GM18526 (cell line): ENCODE measurements around the gene PCDHGA9.
"Not testable (repeated sequence)": the region's sequence is repeated elsewhere in the genome, so short reads cannot be mapped to it uniquely, and the experiment has no call there.

Experiments
- POLR2A ChIP-seq: IDR thresholded peaks from 3 replicates; pipeline ENCODE4 v1.6.1; 2011; ENCODE audit not compliant: insufficient read length; ENCODE audit errors: extremely low read depth

Gene PCDHGA9

DNA sequence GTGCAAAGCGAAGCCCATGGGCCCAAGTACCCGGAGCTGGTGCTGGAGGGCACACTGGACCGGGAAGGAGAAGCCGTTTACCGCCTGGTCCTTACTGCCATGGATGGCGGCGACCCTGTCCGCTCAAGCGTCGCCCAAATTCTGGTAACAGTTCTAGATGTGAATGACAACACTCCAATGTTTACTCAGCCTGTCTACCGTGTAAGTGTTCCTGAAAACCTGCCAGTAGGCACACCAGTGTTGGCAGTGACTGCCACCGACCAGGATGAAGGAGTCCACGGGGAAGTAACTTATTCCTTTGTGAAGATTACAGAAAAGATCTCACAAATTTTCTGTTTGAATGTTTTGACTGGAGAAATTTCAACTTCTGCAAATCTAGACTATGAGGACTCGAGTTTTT, 28.0 kb upstream of the PCDHGA9 start:
- no peak for TF ChIP-seq POLR2A

DNA sequence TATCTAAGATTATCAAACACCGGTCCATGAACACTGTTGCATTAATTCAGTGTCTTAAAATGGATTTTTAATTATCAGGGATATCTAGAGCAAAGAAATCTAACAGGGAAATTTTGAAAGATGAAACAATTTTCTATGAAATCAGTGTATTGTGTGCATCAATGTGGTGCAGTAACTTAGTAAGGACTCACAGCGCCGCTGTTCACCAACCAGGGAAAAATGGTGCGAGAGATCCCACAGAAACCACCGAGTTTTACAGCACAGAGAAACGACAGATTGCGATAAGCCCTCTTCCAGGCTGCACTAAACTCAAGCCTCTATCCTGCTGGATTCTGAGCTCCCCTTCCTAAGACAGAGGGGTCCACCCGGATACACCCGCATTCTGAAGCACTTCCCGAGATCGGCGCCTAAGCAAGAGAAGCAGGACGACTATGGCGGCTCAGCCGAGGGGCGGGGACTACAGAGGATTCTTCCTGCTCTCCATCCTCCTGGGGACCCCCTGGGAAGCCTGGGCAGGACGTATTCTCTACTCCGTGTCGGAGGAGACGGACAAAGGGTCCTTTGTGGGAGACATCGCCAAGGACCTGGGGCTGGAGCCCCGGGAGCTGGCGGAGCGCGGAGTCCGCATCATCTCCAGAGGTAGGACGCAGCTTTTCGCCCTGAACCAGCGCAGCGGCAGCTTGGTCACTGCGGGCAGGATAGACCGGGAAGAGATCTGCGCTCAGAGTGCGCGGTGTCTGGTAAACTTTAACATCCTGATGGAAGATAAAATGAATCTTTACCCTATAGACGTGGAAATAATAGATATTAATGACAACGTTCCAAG, 19.9 kb upstream of the PCDHGA9 start, which contains the start of gene PCDHGA7:
PCDHGA7 (plus strand) TSS at position 274 of the 826 bp plus-strand sequence; CDS start at position 432, 158 bp downstream.
- TF ChIP-seq POLR2A: no peak

DNA sequence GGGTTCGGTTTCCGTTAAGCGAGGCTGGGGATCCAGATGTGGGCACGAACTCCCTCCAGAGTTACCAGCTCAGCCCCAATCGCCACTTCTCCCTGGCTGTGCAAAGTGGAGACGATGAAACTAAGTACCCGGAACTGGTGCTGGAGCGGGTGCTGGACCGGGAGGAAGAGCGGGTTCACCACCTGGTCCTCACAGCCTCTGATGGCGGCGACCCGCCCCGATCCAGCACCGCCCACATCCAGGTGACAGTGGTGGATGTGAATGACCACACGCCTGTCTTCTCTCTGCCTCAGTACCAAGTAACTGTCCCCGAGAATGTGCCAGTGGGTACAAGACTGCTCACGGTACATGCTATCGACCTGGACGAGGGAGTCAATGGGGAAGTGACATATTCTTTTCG, 19.2 kb upstream of the PCDHGA9 start:
- TF ChIP-seq POLR2A: no peak

DNA sequence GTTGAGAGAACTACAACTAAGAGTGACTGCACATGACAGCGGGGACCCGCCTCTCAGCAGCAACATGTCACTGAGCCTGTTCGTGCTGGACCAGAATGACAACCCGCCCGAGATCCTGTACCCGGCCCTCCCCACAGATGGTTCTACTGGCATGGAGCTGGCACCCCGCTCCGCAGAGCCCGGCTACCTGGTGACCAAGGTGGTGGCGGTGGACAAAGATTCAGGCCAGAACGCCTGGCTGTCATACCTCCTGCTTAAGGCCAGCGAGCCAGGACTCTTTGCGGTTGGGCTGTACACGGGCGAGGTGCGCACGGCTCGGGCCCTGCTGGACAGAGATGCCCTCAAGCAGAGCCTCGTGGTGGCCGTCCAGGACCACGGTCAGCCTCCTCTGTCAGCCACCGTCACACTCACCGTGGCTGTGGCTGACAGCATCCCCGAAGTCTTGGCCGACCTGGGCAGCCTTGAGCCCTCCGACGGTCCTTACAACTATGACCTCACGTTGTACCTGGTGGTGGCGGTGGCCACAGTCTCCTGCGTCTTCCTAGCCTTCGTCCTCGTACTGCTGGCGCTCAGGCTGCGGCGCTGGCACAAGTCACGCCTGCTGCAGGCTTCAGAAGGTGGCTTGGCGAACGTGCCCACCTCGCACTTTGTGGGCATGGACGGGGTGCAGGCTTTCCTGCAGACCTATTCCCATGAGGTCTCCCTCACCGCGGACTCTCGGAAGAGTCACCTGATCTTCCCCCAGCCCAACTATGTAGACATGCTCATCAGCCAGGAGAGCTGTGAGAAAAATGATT, 17.9 kb upstream of the PCDHGA9 start:
- no peak for TF ChIP-seq POLR2A

DNA sequence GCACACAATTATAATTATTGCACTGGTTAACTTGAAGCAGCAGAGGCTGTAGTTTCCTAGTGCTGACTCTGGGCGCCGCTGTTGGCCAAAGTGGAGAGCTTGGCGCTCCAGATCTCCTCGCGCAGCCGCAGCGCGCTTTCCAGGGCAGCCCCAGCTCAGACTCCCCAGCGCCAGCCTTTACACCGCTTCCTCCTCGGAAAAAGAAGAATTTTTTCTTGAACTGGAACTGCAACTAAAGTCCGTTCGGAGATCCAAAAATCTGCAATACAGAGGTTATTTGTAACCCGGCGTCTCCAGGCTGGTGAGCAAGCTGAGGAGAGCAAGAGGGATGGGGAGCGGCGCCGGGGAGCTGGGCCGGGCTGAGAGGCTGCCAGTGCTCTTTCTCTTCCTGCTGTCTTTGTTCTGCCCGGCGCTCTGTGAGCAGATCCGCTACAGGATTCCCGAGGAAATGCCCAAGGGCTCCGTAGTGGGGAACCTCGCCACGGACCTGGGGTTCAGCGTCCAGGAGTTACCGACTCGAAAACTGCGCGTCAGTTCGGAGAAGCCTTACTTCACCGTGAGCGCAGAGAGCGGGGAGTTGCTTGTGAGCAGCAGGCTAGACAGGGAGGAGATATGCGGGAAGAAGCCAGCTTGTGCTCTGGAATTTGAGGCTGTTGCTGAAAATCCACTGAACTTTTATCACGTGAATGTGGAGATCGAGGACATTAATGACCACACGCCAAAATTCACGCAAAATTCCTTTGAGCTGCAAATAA, 14.8 kb upstream of the PCDHGA9 start, which contains the start of gene PCDHGB4:
PCDHGB4 (plus strand) TSS at position 142 of the 755 bp plus-strand sequence; CDS start at position 329, 187 bp downstream.
- not testable (repeated sequence) for TF ChIP-seq POLR2A

DNA sequence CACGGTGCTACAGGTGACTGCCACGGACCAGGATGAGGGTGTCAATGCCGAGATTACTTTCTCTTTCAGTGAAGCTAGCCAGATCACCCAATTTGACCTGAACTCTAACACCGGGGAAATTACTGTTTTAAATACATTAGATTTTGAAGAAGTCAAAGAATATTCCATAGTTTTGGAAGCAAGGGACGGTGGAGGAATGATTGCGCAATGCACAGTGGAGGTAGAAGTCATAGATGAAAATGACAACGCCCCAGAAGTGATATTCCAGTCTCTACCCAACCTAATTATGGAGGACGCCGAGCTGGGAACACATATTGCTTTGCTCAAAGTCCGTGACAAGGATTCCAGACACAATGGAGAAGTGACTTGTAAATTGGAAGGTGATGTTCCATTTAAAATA, 13.9 kb upstream of the PCDHGA9 start:
- TF ChIP-seq POLR2A: no peak

DNA sequence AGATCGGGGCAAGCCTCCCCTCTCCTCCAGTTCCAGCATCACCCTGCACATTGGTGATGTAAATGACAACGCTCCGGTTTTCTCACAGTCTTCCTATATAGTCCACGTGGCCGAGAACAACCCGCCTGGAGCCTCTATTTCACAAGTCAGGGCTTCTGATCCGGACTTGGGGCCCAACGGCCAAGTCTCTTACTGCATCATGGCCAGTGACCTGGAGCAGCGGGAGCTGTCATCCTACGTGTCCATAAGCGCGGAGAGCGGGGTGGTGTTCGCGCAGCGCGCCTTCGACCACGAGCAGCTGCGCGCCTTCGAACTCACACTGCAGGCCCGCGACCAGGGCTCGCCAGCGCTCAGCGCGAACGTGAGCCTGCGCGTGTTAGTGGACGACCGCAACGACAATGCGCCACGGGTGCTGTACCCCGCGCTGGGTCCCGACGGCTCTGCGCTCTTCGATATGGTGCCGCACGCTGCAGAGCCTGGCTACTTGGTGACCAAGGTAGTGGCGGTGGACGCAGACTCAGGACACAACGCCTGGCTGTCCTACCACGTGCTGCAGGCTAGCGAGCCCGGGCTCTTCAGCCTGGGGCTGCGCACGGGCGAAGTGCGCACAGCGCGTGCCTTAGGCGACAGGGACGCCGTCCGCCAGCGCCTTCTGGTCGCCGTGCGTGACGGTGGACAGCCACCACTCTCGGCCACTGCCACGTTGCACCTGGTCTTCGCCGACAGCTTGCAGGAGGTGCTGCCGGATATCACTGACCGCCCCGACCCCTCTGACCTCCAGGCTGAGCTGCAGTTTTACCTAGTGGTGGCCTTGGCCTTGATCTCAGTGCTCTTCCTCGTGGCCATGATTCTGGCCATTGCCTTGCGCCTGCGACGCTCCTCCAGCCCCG, 13.2 kb upstream of the PCDHGA9 start:
- TF ChIP-seq POLR2A: no peak

DNA sequence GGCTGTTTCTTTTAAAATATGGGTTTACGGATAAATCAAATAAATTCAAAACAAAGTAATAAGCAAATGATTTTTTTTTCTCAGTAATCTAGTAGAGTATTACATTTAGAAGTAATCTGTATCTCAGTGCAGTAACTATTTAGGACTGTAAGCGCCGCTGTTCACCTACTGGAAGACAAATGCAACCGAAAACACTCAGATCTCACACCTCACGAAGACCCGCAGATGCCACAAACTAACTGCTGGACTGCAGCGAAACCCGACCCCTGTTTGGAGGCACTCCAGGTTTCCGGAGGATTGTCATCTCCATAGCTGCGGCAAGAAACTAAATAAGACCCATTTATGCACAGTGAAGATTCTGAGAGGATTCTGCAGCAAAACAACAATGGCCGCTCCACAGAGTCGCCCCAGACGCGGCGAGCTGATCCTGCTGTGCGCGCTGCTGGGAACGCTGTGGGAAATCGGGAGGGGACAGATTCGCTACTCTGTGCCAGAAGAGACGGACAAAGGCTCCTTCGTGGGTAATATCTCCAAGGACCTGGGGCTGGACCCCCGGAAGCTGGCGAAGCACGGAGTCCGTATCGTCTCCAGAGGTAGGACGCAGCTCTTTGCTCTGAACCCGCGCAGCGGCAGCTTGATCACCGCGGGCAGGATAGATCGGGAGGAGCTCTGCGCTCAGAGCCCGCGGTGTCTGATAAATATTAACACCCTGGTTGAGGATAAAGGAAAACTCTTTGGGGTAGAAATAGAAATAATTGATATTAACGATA, 10.0 kb upstream of the PCDHGA9 start, which contains the start of gene PCDHGA8:
PCDHGA8 (plus strand) TSS at position 205 of the 770 bp plus-strand sequence; CDS start at position 386, 181 bp downstream.
- TF ChIP-seq POLR2A: no peak

DNA sequence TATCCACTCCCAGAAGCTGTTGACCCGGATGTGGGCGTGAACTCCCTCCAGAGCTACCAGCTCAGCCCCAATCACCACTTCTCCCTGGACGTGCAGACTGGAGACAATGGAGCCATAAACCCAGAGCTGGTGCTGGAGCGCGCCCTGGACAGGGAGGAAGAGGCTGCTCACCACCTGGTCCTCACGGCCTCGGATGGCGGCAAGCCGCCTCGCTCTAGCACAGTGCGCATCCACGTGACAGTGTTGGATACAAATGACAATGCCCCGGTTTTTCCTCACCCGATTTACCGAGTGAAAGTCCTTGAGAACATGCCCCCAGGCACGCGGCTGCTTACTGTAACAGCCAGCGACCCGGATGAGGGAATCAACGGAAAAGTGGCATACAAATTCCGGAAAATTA, 9.3 kb upstream of the PCDHGA9 start:
- TF ChIP-seq POLR2A: no peak

DNA sequence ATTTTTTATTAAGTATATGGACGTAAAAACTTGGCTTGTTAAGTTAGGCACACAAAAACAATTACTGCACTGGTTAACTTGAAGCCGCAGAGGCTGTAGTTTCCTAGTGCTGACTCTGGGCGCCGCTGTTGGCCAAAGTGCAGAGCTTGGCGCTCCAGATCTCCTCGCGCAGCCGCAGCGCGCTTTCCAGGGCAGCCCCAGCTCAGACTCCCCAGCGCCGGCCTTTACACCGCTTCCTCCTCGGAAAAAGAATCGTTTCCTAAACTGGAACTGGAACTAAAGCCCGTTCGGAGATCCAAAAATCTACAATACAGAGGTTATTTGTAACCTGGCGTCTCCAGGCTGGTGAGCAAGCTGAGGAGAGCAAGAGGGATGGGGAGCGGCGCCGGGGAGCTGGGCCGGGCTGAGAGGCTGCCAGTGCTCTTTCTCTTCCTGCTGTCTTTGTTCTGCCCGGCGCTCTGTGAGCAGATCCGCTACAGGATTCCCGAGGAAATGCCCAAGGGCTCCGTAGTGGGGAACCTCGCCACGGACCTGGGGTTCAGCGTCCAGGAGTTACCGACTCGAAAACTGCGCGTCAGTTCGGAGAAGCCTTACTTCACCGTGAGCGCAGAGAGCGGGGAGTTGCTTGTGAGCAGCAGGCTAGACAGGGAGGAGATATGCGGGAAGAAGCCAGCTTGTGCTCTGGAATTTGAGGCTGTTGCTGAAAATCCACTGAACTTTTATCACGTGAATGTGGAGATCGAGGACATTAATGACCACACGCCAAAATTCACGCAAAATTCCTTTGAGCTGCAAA, 4.6 kb upstream of the PCDHGA9 start, which contains the start of gene PCDHGB5:
PCDHGB5 (plus strand) TSS at position 192 of the 796 bp plus-strand sequence; CDS start at position 373, 181 bp downstream.
- TF ChIP-seq POLR2A: not testable (repeated sequence)

DNA sequence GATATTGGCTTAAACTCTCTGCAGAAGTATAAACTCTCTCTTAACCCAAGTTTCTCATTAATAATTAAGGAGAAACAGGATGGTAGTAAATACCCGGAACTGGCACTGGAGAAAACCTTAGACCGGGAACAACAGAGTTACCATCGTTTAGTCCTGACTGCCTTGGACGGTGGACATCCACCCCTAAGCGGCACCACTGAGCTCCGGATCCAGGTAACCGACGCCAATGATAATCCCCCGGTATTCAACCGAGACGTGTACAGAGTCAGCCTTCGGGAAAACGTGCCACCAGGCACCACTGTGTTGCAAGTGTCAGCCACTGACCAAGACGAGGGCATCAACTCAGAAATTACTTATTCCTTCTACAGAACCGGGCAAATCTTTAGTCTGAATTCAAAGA, 4.0 kb upstream of the PCDHGA9 start:
- no peak for TF ChIP-seq POLR2A

DNA sequence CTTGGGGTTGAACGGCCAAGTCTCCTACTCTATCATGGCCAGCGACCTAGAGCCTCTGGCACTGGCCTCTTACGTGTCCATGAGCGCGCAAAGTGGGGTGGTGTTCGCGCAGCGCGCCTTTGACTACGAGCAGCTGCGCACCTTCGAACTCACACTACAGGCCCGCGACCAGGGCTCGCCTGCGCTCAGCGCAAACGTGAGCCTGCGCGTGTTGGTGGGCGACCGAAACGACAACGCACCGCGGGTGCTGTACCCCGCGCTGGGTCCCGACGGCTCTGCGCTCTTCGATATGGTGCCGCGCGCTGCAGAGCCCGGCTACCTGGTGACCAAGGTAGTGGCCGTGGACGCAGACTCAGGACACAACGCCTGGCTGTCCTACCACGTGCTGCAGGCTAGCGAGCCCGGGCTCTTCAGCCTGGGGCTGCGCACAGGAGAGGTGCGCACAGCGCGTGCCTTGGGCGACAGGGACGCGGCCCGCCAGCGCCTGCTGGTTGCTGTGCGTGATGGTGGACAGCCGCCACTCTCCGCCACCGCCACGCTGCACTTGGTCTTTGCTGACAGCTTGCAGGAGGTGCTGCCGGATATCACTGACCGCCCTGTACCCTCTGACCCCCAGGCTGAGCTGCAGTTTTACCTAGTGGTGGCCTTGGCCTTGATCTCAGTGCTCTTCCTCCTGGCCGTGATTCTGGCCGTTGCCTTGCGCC, 2.9 kb upstream of the PCDHGA9 start:
- no peak for TF ChIP-seq POLR2A
